IPS-11a (cell line): ENCODE results near the gene MBP.

ENCODE experiments used
- H3K4me3 ChIP-seq: one replicate; pipeline ENCODE4 v1.5.1; 2013; ENCODE audit warnings: low read depth, low read length, control low read depth

Gene MBP

DNA sequence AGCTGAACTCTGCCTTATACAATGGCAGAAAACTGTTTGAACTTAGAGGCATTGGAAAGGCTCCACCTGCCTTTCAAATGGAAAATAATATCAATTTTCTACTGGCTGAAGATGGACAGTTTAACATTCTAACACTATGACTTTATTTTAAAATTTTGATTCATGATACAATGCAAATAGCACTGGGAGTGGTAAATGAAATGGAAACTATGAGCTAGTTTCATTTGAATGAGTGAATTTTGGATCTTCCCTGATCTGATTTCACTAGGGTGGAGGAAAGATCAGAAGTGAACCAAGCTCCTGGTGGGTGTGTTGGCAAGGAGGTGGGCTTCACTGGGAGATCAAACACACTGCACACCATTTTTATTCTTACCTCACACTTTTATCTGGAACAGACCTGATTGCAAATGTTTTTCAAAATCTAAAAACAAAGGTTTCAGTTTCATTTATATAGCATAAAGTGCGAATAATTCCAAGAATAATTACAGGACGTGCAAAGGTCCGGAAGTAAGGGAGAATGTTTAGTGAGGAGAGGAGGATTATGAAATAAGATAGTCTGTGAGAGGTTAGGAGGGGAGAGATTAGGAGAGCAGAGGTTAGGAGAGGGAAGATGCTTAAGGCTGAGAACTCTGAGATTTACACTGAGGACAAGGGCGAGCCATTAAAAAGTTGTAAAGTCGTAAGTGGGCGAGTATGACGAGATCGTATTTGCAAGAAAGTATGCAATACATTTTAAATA is 18.6 kb upstream of the MBP start:
- no peak overlapping the region for H3K4me3 ChIP-seq

GRCh38 chr18:77150588-77150987 is 18.0 kb upstream of the MBP start:
- H3K4me3 ChIP-seq = no peak overlapping the region

- no peak overlapping the region for H3K4me3 ChIP-seq
Measured at GRCh38 chr18:77148289-77148688, 15.7 kb upstream of the MBP start.

DNA sequence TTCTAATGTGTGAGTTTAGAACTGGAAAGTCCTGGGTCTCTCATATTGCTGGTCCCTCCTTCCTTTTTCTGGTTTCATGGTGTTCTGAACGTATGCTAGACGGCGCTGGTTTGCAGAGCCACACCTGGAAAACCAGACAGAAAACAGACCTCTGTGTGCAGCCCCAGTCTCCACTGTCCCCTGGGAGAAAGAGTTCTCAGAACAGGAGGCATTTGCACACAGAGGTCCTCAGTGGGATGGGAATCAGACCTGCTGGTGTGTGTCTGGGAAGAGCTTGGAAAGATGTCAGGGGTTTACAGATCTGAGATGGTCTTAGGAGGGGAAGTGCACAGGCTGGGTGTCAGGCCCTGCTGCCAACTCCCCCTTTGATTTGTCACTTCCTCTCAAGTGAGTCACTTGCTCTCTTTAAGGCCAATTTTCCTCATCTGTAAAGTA is 14.9 kb upstream of the MBP start:
- no peak overlapping the region for H3K4me3 ChIP-seq

DNA sequence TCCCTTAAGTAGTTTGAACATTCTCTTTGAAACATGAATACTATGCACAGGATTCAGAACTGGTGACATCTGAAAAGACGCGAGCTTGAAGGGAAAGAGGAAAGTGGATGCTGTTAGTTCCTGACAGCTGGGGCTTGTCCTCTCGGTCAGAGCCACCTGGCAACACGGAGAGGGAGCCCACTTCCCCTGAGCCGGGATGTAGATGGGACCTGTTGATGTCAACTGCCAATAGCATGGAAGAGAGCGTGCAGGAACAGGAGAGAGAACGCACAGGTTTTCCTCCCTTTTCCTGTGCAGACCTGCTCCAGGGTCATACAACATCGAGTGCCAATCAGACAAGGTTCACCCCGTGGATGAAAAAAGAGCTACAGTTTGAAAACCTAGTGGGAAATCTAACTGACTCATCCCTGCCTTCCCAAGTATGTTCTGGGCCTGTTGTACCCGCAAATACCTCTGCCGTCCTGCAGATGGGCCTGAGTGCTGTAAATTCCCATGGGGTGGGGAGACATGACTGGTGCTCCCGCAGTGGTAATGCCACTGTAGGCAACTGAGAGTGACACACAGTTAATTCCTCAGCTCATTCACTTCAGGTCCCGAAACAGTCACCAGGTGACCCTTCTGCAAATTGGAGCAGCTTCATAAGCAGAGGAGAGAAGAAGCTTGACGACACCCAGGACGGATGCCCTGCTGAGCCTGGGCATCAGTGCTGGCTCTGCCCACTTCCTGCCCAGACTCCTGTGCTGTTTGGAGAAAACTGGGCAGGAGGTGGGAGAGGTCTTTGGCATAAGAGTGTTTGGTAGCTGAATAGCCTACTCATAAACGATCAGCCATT is 13.9 kb upstream of the MBP start:
- no peak overlapping the region for H3K4me3 ChIP-seq

GRCh38 chr18:77145364-77145901 is 12.8 kb upstream of the MBP start:
- H3K4me3 ChIP-seq = no peak overlapping the region

DNA sequence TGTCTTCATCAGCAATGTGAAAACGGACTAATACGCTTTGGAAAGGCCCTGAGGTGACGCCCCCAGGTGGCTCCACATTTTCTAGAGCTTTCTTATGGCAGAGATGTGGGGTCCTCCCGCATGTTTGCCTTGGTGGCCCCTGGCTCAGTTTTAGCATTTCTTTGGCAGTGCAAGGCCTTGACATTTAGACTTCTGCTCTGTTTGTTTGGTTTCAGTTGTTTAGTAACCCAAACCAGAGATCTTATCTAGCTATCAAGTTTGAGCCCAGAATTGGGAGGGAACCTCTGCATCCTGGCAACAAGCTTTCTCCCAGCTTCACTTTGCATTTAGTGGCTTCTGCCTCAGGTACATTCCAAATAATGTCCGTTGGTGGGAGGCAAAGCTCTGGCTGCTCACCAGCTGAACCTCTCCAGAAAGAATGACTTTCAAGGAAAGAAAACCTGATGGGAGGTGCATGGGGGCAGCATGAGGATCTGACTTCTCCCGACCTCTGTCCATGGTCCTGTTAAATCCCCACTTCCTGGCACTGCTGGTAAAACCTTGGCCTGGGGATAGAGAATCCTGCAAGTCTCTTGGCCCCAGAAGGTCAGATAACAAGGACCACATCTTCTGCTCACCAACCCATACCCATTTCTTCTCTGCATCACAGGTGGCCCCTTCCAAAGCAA is 12.0 kb upstream of the MBP start:
- no peak overlapping the region for H3K4me3 ChIP-seq

- no peak overlapping the region for H3K4me3 ChIP-seq
Measured at GRCh38 chr18:77144046-77144445, 11.5 kb upstream of the MBP start.

DNA sequence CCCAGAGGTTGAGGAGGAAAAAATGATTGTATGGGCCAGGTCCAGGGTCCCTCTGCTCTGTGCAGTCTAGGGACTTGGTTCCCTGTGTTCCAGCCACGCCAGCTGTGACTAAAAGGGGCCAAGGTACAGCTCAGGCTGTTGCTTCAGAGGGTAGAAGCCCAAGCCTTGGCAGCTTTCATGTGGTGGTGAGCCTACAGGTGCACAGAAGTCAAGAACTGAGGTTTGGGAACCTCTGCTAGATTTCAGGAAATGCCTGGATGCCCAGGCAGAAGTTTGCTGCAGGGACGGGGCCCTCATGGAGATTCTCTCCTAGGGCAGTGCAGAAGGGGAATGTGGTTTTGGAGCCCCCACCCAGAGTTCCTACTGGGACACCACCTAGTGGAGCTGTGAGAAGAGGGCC is 10.6 kb upstream of the MBP start:
- H3K4me3 ChIP-seq = no peak overlapping the region

DNA sequence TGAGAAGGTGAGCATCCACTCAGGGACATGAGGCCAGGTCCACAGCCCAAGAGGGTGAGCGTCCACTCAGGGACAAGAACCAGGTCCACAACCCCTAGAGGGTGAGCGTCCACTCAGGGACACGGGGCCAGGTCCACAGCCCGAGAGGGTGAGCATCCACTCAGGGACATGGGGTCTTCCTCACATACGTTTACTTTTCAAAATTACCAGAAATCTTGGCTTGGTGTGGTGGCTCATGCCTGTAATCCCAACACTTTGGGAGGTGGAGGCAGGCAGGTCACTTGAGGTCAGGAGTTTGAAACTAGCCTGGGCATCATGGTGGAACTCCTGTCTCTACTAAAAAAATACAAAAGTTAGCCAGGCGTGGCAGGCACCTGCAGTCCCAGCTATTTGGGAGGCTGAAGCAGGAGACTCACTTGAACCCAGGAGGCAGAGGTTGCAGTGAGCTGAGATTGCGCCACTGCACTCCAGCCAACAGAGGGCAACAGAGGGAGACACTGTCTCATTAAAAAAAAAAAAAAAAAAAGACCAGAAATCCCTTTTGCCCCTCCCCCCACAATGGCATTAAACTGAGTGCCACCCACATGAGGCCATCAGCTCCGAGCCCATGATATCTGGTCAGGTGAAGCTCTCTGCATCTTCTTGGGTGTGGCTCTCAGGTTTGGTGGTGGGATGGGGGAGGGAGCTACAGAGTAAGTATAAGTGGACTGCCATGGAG is 9.0 kb upstream of the MBP start:
- H3K4me3 ChIP-seq = no peak overlapping the region

GRCh38 chr18:77140439-77141109 is 8.0 kb upstream of the MBP start:
- no peak overlapping the region for H3K4me3 ChIP-seq

DNA sequence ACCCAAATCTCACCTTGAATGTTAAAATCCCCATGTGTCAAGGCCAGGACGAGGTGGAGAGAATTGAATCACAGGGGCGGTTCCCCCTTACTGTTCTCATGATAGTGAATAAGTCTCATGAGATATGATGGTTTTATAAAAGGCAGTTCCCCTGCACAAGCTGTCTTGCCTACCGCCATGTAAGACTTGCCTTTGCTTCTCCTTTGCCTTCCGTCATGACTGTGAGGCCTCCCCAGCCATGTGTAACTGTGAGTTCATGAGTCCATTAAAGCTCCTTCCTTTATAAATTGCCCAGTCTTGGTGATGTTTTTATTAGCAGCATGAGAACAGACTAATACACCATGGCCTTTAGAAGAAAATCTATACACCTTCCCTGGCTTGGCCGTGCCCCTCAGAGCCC is 7.4 kb upstream of the MBP start:
- H3K4me3 ChIP-seq = no peak overlapping the region

DNA sequence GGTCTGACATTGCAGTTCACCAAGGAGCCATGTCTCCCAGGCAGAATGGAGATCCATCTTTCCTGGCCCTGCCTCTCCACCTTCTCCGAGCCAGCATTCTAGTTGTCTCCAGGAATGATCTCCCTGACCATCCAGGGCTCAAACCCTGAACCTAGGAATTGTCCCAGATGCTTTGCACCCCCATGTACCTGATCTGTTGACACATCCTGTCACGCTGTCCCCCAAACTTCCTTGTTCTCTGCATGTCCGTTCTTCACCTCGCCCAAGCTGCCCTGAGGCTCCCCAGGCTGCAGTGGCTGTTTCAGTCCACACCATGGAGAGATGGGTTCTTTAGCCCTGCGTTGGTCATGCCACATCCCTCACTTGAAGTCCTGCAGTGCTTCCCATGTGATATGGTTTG is 7.0 kb upstream of the MBP start:
- H3K4me3 ChIP-seq = no peak overlapping the region

DNA sequence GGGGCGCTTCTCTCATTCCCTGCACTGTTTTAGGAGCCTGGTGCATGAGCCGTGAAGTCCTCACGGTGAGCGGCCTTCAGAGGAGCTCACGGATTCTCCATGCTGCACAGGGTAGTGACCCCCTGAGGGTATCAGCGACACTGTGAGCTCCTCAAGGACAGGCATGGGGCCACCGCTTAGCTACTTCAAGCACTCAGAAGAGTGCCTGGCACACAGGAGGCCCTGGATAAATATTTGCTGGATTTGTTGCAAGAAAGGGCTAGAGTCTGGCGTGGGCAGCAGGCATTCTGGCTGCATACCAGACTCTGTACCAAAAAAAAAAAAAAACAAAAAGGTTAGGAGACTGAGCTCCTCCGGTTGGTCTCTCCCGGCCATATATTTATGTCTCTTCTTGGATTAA is 5.7 kb upstream of the MBP start:
- no peak overlapping the region for H3K4me3 ChIP-seq

GRCh38 chr18:77137851-77138250 is 5.3 kb upstream of the MBP start:
- no peak overlapping the region for H3K4me3 ChIP-seq

- H3K4me3 ChIP-seq = no peak overlapping the region
Measured at GRCh38 chr18:77136871-77137665, 4.5 kb upstream of the MBP start.

DNA sequence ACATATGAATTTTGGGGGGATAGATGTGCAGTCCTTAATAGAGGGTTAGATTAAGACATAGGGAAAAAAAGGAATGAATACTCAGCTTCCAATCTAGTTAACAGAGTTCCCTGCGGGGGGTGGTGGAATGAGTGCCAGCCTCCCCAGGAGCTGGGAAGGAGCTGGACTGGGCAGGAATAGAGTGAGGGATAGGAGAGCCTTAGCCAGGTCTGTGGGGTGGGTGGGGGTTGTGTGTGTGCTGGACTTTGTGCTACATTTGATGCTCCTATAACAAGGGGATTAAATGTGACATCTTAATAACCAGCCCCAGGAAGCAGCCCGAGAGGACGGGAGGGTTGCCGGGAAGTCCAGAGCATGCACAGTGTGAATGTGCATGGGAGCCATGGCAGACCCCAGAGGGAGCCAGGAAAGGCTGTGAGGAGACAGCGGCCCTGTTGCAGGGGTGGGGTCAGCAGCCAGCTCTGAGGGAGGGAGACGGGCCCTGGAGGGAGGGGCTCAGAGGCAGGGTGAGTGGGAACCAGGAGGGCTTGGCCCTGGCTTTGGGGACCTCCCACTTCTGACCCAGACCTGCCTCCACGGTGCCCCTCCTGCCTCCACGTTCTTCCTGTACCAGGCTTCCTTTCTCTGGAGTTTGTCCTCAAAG is 3.6 kb upstream of the MBP start:
- no peak overlapping the region for H3K4me3 ChIP-seq

DNA sequence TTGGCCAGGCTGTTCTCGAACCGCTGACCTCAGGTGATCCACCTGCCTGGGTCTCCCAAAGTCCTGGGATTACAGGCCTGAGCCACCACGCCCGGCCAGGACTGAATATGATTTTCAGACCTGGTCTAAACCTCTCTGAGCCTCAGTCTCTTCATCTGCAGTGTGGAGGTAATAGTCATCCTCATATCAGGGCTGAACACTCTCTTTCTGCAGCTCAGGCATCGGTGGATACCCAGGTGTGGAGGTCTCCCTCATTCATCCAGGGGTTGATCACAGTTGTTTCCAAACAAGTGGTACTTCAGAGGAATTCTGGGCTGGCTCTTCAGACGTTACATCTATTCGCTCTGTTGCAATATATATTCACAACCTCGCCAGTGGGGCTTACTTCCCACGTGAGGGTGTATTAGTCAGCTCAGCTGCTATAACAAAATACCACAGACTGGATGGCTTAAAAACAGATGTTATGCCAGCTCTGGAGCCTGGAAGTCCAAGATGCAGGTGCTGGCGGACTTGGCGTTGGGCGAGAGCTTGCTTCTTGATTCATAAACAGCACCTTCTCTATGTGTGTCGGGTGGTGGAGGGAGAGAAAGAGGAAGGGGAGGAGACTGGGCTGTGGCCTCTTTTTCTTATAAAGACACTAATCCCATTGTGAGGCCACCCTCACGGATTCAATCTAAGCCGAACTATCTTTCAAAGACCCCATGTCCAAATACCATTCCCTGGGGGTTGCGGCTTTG is 2.9 kb upstream of the MBP start:
- H3K4me3 ChIP-seq = no peak overlapping the region
